GM23248 (cell line): ENCODE results near the gene DNAJB2.

Experiments
- EZH2 ChIP-seq: fragments of 200-600 bp; sonication (generic); IDR thresholded peaks from 2 replicates; pipeline ENCODE4 v1.6.1; 2018; ENCODE audit warnings: antibody characterized with exemption, mild to moderate bottlenecking; ENCODE audit not compliant: insufficient read depth, poor library complexity, severe bottlenecking
- EZH2phosphoT487 ChIP-seq: fragments of 200-600 bp; sonication (generic); IDR thresholded peaks from 2 replicates; pipeline ENCODE4 v1.6.1; 2018; ENCODE audit warnings: antibody characterized with exemption, moderate library complexity, mild to moderate bottlenecking, low read depth; ENCODE audit not compliant: insufficient read depth

DNA sequence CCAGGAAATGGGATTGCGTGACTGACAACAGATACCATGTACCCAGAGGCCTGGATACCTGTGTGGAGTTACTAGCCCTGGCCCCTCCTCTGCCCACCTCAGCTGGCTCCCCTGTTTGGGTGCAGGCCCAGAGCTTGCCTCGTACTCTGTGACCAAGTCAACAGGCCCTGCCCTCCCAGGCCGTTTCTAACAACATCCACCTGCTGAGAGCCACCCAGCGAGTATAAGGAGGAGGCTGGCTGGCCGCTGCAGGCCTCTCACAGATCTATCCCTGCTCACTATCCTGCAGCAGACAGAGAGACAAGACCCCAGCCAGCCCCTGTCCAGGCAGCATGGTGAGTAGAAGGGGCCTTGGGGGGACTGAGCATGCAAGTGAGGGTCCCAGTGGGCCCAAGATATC, 12.9 kb upstream of the DNAJB2 start:
- TF ChIP-seq EZH2phosphoT487 (no peak), EZH2 (no peak)
